ENCODE measurements around the gene RAB3IL1.

The RAB3IL1 gene

DNA sequence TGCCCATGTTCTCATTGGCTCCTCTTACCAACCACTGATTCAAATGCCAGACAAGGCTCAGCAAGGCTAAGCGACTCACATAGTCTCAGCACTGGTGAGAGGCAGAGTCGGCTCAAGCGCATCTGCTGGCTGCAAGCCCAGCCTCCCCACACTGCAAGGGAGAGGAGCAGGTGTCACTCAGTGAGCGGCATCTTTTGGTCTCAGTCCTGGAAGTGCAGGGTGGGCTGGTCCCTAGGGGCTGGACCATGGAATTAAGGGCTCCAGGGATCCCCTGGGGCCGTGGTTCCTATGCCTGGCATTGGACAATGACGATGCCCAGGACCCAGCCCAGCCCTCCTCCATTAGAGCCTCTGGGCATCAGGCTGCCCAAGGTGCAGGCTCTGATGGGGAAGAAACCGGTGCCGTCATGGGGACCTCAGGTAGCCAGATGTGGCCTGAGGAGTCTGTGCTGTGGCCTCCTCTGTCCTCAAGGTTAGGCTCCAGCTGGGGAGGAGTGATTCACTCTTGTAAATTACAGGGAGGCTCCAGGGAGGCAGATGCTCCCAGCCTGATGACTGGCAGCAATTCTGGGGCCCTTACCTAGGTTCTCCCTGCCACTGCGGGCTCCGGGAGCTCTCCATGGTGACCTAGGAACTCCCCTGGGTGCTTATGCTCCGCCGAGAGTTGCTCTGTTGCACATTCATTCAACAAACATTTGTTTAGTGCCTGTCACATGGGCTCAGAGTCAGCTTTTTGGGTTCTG is 61.3 kb downstream of the RAB3IL1 start:
- TF ChIP-seq, protein P1, sequence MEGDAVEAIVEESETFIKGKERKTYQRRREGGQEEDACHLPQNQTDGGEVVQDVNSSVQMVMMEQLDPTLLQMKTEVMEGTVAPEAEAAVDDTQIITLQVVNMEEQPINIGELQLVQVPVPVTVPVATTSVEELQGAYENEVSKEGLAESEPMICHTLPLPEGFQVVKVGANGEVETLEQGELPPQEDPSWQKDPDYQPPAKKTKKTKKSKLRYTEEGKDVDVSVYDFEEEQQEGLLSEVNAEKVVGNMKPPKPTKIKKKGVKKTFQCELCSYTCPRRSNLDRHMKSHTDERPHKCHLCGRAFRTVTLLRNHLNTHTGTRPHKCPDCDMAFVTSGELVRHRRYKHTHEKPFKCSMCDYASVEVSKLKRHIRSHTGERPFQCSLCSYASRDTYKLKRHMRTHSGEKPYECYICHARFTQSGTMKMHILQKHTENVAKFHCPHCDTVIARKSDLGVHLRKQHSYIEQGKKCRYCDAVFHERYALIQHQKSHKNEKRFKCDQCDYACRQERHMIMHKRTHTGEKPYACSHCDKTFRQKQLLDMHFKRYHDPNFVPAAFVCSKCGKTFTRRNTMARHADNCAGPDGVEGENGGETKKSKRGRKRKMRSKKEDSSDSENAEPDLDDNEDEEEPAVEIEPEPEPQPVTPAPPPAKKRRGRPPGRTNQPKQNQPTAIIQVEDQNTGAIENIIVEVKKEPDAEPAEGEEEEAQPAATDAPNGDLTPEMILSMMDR (IDR thresholded peaks at IDR 0.05; ENCODE audit: low read depth, low read length, missing control alignments), result no peak
- in situ Hi-C loops (cut with HindIII; ENCODE audit: low pct_ligation_motif_present, low sequenced_read_pairs), result no loop called here
- no peak for DNase-seq
- Histone ChIP-seq H3K27me3 (replicated peaks) (no peaks in the 10 kb centered on the region), H3K4me3 (ENCODE audit: low read depth, low read length) (no peak overlapping the region), H3K36me3 (replicated peaks) (peaks cover 76% of the 10 kb centered on the region), H3K27ac (no peak overlapping the region)

- no peak overlapping the region for H3K27ac ChIP-seq
- no peaks in the 10 kb centered on the region for H3K27me3 ChIP-seq (replicated peaks)
- TF ChIP-seq, protein P1 (IDR thresholded peaks at IDR 0.05; ENCODE audit: low read depth, low read length, missing control alignments), result no peak
- no peak overlapping the region for H3K4me3 ChIP-seq (ENCODE audit: low read depth, low read length)
- no peak for DNase-seq
- in situ Hi-C loops (cut with HindIII; ENCODE audit: low pct_ligation_motif_present, low sequenced_read_pairs), result no loop called here
- peaks cover 80% of the 10 kb centered on the region for H3K36me3 ChIP-seq (replicated peaks)
These were observed 62.2 kb downstream of the RAB3IL1 start for GRCh38 chr11:61854966-61855714.

DNA sequence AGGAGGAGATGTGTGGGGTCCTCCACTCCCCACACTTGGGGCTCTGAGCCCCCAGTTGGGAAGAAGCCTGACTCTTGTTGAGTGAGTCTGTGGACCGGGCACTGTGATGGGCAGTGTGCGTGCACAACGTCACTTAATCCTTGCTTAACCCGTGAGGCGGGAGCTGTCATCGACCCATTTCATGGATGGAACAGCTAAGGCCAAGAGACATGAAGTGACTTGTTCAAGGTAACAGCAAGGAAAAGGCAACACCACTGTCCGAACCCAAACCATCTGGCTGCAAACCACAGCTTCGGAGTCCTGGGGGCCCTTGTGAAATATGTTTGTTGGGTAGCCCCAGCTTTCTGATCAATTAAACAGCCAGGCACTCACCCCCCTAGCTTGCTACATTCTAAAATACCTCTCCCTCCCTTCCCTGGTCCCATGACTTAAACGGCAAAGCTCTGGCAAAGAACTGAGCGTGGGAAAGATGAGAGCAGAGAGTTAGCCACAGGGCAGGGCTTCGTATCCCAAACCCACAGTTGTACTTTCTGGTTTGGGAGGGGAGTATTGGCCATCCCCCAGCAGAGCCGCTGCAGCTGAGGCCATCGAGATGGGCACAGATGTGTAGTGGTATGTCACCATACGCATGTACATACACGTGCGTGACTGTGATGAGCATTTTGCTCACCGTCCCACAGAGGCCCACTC is 63.0 kb downstream of the RAB3IL1 start:
- in situ Hi-C loops (cut with HindIII; ENCODE audit: low pct_ligation_motif_present, low sequenced_read_pairs), result no loop called here
- TF ChIP-seq, protein P1 (IDR thresholded peaks at IDR 0.05; ENCODE audit: low read depth, low read length, missing control alignments), result no peak
- Histone ChIP-seq H3K36me3 (replicated peaks) (peaks cover 81% of the 10 kb centered on the region), H3K4me3 (ENCODE audit: low read depth, low read length) (no peak overlapping the region), H3K27ac (no peak overlapping the region), H3K27me3 (replicated peaks) (no peaks in the 10 kb centered on the region)
- no peak for DNase-seq

- H3K27me3 ChIP-seq (replicated peaks), result no peaks in the 10 kb centered on the region
- peaks cover 83% of the 10 kb centered on the region for H3K36me3 ChIP-seq (replicated peaks)
- no peak for DNase-seq
- no peak overlapping the region for H3K4me3 ChIP-seq (ENCODE audit: low read depth, low read length)
- in situ Hi-C loops (cut with HindIII; ENCODE audit: low pct_ligation_motif_present, low sequenced_read_pairs), result no loop called here
- no peak overlapping the region for H3K27ac ChIP-seq
- TF ChIP-seq, protein P1 (IDR thresholded peaks at IDR 0.05; ENCODE audit: low read depth, low read length, missing control alignments), result no peak
These were observed 63.6 kb downstream of the RAB3IL1 start for GRCh38 chr11:61853698-61854169.

DNA sequence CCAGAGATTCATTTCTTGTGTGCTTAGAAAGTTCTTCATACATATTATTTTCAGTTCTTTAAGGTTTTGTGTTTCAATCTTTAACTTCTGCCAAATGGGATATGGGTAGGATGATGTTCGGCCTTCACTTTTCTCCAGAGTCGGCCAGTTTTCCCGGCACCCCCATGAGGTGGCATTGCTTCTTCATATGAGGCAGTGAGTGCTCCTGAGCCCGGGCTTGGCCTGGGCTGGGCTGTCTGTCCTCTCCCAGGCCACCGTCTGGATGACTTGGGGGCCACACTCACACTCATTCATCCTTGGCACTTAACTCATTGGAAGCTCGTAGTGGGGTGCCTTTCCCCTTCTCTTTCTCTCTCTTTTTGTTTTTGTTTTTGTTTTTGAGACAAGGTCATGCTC is 65.5 kb downstream of the RAB3IL1 start:
- Histone ChIP-seq H3K4me3 (ENCODE audit: low read depth, low read length) (no peak overlapping the region), H3K27ac (no peak overlapping the region), H3K27me3 (replicated peaks) (no peaks in the 10 kb centered on the region), H3K36me3 (replicated peaks) (peaks cover 82% of the 10 kb centered on the region)
- no peak for DNase-seq
- TF ChIP-seq, protein P1 (IDR thresholded peaks at IDR 0.05; ENCODE audit: low read depth, low read length, missing control alignments), result no peak
- in situ Hi-C loops (cut with HindIII; ENCODE audit: low pct_ligation_motif_present, low sequenced_read_pairs), result no loop called here
